Right lobe of liver (tissue), 4 donors: ENCODE data around the gene ST8SIA5.

ENCODE experiments used
- POLR2A ChIP-seq: fragments of 450-650 bp; IDR thresholded peaks from one replicate; pipeline ENCODE4 v1.6.1; 2017; ENCODE audit warnings: antibody characterized with exemption, mild to moderate bottlenecking
- TF ChIP-seq, protein P1 (sequence below), 4 donors: fragments of 200-600 bp in 3 of 4; fragments of 450-650 bp in 1 of 4; IDR thresholded peaks; one replicate each; pipeline versions ENCODE4 v1.5.1 to v1.8.0; 2016 to 2022; ENCODE audit warnings: antibody characterized with exemption in 4 of 4, mild to moderate bottlenecking in 2 of 4
- donor health status: DM: no; HTN: no; CAD: no.
- donor health status: DM: no; HTN: no; CAD: no.
- donor health status: DM: no; HTN: yes; CAD: no.

DNA sequence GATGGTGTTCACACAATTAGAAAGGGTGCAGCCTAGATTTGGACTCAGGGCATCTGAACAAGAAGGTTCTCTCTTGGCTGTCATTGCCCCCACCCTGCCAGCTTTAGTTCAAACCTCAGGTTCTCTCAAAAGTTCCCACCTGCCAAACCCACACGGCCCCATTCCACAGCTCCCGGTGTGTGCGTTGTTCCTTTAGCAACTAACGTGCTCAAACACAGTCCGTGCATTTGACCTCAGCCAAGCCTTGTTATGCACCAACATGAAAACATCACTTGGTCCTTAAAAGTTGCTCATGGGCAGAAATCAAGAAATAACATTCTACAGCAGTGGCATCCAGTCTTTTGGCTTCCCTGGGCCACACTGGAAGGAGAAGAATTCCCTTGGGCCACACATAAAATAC lies 131.8 kb downstream of the ST8SIA5 start:
- TF ChIP-seq, protein P1, sequence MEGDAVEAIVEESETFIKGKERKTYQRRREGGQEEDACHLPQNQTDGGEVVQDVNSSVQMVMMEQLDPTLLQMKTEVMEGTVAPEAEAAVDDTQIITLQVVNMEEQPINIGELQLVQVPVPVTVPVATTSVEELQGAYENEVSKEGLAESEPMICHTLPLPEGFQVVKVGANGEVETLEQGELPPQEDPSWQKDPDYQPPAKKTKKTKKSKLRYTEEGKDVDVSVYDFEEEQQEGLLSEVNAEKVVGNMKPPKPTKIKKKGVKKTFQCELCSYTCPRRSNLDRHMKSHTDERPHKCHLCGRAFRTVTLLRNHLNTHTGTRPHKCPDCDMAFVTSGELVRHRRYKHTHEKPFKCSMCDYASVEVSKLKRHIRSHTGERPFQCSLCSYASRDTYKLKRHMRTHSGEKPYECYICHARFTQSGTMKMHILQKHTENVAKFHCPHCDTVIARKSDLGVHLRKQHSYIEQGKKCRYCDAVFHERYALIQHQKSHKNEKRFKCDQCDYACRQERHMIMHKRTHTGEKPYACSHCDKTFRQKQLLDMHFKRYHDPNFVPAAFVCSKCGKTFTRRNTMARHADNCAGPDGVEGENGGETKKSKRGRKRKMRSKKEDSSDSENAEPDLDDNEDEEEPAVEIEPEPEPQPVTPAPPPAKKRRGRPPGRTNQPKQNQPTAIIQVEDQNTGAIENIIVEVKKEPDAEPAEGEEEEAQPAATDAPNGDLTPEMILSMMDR (IDR thresholded peaks at IDR 0.05) = no peak
- TF ChIP-seq POLR2A = no peak
